ENCODE results near the gene SLC22A3.
"Not testable (repeated sequence)": the region's sequence is repeated elsewhere in the genome, so short reads cannot be mapped to it uniquely, and the experiment has no call there.

SLC22A3 gene

DNA sequence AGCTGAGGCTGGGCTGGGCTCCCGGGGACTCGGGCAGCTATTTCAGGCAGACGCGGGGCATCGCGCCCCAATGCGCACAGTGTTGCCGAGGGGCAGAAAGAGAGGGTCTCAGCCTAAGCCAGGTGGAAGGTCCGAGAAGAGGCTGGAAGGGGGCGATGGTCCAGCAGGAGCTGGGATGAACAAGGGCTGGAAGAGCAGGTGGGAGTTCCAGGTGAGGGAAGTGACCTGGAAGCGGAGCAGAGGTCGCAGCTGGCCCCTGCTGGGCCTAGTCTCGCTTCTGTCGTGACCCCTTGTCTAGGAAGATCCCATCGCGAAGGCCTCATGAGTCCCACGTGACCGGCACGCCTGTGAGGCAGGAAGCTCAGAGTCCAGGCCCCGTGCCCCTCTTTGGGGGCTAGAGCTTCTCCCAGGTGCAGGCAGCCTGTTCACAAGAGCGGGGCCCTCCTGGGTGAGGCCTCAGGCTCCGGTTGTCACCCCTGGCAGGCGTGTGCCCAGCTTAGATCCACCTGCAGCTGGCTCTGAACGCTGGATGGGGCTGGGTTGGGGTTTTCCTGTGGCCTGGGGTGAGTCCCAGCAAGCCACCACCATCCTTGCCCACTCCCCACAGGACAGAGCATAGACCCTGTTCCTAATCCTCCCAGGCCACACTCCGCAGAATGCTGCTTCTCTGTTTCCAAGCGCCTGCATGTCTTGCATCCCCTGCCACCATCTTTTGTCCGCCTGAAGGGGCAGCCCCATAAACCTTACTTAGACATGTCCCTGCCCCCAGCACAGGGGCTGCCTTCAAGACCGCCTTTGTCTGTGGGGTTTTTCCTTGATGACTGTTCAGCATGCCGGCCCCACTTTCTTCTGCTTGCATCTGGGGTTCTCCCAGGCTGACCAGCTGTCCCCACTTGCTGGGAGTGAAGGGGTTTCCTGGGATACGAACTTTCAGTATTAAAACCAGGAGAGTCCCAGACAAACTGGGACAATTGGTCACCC is 15.1 kb downstream of the SLC22A3 start:
- FAIRE-seq (no peak), DNase-seq (ENCODE audit: extremely low spot score, insufficient read length, low read depth) (no peak)

DNA sequence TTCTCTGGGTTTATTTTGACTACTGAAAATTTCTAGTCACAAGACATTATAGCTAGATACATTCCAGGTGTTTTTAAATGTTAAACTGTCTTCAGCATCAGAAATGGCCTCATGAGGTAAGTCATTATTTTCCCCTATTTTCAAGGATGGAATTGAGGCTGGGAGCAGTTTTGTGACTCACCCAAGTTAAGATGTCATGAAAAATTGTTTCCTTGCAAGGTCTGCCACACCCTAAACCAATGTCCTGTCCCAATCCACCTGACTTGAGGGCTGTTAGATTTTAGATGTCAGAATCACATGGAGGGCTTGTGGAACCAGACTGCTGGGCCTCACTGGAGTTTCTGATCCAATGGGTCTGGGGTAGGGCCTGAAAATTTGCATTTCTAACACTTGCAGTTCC is 16.9 kb downstream of the SLC22A3 start:
- DNase-seq (ENCODE audit: extremely low spot score, insufficient read length, low read depth) = no peak
- no peak for FAIRE-seq

DNA sequence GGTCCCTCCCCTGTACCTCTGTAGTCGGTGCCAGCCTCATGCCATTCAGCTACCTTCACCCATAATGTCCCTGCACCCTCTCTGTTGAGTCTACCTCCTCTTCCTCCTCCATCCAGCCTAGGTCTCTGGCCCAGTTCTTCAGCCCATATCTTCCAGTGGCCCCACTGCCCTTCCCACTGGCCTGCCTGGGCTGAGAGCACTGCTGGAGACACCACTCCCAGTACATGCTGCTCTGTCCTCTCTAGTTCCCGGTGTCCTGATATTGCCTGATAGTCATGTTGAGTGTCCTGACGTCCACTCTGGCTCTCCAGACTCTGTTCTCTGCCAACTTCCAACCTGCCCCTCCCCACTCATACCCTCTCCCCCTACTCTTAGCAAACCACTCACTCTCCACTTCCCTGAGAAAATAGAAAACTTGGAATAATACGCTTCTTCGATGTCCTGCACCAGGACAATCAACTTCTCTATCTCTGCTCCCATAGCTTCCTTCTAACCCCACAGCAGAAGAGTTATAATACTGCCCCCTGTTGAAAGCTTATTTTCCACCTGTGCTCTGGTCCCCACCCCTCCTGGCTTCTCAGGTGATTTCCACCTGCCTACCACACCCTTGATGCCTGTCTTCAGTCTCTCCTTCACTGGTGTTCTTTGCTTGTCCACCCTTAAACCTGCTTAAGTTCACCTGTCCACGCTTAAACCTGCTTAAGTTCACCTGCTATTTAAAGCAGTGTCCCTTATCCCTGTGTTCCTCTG is 19.8 kb downstream of the SLC22A3 start:
- DNase-seq (ENCODE audit: extremely low spot score, insufficient read length, low read depth) (no peak), FAIRE-seq (no peak)

DNA sequence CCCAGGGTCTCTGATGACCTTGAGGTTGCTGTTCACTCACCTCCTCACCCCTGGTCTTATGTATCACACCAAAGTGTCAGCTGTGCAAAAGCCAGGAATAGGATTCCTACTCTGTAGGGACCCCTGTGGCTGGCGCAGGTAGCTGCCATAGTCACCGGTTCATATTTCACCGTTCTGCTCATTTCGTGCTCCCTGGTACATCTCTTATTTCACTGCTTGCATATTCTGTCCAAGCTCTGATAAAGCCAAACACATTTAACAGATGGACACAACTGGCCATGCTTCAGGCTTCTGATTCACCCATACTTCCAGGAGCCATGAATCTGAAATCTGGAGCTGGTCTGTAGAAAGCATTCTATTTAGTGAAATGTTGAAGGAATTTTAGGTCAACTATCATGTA is 20.5 kb downstream of the SLC22A3 start:
- FAIRE-seq = no peak
- no peak for DNase-seq (ENCODE audit: extremely low spot score, insufficient read length, low read depth)

DNA sequence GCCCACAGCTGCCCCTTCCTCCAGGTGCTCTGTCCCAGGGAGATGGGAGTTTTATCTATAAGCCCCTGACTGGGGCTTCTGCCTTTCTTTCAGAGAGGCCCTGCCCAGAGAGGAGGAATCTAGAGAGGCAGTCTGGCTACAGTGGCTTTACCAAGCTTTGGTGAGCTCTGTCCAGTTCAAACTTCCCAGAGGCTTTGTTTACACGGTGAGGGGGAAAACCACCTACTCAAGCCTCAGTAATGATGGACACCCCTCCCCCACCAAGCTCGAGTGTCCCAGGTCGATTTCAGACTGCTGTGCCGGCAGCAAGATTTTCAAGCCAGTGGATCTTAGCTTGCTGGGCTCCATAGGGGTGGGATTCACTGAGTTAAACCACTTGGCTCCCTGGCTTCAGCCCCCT is 25.4 kb downstream of the SLC22A3 start:
- not testable (repeated sequence) for FAIRE-seq; DNase-seq (ENCODE audit: extremely low spot score, insufficient read length, low read depth)

DNA sequence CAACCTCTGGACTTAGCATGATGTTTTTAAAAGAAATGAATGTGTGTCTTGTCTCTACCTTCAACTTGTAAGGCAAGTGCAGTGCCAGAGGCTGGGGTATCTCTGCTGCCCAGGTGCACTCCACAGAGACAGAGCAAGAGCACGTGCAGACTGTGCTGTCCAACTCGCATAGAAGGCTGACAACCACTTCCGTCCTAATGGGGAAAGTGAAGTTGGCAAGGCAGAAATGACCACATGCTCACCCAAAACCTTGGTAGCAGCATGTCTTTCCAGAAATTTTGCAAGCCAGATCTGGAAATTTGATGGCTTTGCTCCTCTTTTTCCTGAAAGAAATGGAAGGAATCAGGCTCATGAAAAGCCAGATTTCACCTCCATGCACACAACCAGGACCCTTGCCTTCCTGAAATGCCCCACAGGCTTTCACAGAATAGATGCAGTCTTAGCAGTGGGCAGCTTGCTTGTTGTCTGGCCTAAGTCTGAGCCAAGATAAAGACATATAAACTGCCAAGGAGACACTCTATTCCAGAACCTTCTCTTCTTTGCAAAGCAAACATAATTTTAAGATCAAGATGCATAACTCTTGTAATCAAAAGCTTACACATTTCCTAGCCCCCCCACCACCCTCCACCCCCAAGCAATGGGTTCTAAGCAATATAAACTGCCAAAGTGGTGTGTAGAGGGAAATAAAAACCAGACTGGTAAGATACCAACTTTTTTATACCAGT is 26.8 kb downstream of the SLC22A3 start:
- FAIRE-seq = no peak
- no peak for DNase-seq (ENCODE audit: extremely low spot score, insufficient read length, low read depth)

DNA sequence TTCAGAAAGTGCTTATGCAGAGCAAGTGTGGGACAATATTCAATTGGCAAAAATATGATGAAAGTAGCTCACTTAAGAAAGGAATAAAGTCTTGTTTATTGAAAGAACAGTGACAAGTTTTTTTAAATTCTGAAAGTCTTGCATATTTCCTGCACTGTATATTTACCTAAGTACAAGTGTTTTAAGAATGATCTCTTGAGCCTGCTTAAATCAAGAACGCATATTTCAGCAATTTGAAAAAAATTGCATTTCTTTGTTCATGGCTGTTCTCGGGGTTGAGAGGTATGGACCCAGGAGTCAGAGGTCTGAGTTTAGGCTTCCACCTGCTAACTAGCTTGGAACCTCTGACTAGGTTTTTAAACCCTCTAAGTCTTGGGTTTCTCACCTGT is 27.4 kb downstream of the SLC22A3 start:
- DNase-seq (ENCODE audit: extremely low spot score, insufficient read length, low read depth) (no peak), FAIRE-seq (no peak)

DNA sequence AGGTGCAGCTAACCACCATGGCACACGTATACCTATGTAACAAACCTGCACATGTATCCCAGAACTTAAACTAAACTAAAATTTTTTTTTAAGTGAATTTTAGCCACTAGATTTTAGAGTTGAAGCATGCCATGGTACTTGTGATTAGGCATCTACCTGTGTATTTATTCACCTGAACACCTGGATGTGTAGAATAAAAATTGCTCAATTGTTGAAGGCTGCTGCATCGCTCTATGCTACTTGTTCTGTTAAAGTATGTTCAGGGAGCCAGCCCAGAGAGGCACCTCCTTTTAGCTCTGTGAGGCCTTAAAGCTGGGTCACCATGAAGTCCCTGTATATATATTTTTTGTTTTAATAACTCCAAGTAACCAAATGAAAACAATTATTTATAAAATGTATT is 28.3 kb downstream of the SLC22A3 start:
- FAIRE-seq = no peak
- no peak for DNase-seq (ENCODE audit: extremely low spot score, insufficient read length, low read depth)

DNA sequence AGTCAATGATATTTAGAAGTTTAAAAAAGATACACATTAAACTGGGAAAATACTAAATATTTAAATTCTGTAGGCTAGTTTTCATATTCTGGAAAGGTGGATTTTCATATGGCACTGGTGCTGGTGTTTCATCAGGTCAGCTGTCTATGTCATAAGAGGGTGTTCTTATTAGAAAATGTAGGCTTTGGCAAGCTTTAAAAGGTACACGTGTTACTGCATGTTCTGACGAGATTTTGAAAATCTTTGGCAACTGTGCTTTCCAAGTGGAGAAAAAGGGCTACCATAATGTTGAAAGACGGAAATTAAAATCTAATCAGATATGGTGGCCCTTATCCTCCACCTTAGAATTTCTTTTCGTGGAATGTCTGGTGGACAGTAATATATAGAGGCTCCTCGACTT is 30.0 kb downstream of the SLC22A3 start:
- DNase-seq (ENCODE audit: extremely low spot score, insufficient read length, low read depth) (no peak), FAIRE-seq (no peak)

DNA sequence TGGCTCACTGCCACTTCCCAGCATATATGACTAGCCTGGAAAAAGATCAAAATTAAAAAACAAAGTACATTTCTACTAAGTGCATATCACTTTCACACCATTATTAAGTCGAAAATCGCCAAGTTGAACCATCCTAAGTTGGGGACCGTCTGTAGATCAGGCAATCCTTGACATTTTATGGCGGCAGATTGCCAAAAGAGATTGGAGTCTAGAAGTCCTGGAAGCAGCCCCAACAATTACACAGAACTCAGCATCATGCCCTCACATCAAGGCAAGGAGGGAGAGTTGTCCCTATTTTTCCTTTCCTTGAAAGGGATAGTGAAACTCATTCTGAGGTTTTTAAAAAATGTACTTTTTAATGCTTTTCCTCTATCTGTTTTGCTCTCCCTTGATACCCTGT is 30.7 kb downstream of the SLC22A3 start:
- FAIRE-seq (no peak), DNase-seq (ENCODE audit: extremely low spot score, insufficient read length, low read depth) (no peak)

DNA sequence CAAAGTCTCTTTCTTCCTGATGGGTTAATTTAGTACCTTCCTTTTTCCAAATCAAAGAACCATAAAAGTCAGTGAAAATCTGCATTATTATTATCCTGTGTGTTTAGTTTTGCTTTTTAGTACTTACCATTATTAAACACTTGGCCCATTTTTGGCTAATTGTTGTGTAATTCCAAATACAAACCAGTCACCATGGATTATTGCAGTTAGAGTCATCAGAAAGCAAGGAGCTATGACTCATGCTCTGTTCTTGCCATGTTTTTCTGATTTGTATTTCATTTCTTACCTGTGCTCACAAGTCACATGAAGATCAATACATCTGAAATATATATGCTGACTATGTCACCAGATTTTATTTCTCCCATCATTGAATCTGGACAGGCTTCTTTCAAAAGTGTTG is 31.3 kb downstream of the SLC22A3 start:
- FAIRE-seq = no peak
- no peak for DNase-seq (ENCODE audit: extremely low spot score, insufficient read length, low read depth)

DNA sequence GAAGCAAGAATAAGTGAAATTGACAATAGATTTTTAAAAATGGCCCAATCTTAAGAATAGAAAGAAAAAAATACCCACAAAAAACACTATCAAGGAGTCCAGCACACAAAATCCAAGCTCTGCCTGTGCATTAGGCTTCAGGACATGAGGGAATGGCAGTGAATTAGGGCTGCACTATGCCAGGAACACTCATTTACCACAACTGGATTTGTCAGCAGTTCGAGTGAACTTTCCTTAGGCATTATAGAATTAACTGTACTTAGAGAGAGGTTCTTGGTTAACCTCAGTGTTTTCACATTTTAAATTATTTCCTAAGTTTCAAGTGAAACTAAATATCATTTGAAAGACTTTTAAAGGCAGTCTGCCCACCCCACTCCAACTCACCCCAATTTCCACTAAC is 34.8 kb downstream of the SLC22A3 start:
- no peak for DNase-seq (ENCODE audit: extremely low spot score, insufficient read length, low read depth)
- FAIRE-seq = no peak

DNA sequence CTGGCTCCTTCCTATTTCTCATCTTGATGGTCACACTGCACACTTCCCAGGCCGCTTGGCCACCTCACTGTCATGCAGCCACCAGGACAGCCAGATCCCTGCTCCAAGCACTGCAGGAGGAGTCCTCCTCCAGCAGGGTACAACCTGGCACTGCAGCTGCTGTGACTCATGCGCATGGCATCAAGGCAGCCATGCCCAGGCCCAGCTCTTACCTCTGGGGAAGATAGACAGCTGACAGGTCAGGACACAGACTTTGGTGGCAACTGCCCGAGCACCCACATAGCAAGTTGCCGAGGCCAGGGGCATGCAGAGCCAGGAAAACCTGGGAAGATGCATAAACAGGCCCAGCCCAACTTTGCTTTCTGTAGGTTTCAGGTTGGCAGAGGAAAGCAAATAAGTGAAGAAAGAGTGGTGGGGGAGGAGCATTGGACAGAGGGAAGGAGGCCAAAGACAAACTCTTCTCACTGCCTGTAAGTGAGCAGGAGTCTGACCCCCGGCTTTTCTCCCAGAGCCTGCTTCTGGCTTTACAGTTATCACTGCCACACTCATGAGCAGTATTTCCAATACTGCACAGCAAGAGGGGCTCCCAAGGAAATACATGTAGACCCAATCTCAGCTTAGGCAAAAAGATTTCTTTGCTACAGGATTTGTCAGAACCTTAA is 38.8 kb downstream of the SLC22A3 start:
- DNase-seq (ENCODE audit: extremely low spot score, insufficient read length, low read depth) (no peak), FAIRE-seq (no peak)

DNA sequence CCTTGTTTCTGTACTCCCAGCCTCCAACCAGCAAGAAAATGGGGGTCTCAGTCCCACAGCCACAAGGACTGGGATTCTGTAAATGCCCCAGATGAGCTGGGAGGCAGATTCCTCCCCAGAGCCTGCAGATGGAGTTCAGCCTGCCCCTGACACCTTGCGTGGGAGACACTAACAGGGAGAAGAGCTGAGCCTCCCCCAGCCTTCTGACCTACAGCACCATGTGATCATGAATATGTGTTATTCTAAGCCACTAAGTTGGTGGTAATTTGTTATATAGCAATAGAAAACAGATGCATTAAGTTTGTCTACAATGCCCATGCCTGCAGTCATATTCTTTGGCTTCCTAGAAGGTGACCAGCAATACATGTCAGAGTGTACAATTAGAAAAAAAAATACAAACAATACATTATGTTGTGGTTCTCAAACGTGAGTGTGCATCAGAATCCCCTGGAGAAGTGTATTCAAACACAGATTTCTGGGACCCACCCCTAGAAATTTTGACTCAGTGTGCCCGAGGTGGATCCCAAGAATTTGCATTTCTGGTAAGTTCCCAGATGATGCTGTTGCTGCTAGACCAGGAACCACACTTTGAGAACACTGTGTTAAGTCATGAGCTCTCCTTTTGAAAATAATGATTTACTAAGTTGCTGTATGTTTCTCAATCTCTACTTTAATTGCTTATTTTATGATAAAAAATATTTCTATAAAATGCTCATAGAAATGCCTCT is 39.9 kb downstream of the SLC22A3 start:
- FAIRE-seq (no peak), DNase-seq (ENCODE audit: extremely low spot score, insufficient read length, low read depth) (no peak)

DNA sequence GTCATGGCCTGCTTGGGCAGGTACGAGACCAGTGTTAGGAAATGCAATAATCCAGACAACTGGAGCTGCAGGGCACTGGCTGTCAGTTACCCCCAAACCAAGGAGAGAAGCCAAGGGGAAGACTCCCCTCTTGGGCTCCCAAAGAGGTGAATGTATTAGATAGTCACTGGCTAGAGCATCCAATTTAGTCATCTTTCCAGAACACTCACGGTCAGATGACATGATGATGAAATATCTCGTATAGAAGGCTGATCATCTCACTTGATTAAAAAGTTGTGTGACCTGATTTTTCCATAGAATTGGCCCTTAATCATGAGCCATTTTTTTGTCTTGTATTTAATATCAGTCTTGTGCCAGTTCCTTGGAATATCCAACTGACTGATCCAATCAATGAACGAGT is 40.7 kb downstream of the SLC22A3 start:
- FAIRE-seq (no peak), DNase-seq (ENCODE audit: extremely low spot score, insufficient read length, low read depth) (no peak)

DNA sequence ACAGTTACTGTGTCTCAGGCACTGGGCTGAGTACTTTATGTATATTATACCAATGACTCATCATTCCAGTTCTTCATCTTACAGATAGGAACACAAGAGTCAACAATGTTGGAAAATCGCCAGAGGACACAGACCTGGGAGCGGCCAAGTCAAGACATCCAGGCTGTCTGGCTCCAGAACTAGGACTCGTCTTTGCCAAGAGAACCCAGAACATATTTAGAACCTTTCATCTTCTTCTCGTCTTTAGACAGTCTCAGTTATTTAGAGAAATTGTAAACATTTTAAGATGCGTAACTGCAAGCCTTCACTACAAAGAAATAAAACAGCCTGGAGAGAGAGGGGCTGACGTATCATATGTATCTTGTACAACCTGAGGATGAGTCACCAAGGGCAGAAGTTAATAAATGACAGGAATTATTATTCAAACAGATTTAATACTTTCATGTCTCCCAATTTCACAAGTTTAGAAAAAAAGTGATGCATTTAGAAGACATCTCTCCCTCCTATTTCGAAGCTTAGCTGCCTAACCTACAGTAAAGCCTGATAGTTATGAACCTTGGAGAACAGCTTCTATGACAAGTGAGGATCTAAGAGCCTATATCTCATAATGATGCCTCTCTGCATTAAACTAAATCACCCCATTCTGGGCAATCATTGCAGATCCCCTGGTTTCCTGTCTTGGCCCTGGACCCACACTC is 43.4 kb downstream of the SLC22A3 start:
- DNase-seq (ENCODE audit: extremely low spot score, insufficient read length, low read depth) (no peak), FAIRE-seq (no peak)

DNA sequence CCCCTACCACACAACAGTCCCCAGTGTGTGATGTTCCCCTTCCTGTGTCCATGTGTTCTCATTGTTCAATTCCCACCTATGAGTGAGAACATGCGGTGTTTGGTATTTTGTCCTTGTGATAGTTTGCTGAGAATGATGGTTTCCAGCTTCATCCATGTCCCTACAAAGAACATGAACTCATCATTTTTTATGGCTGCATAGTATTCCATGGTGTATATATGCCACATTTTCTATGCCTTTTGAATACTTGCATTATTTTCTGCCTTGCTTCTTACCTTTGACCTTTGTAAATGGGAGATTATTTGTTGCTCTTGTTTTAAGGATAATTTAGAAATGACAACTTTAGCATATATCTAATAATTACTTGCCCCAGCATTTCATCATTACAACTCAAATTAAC is 45.3 kb downstream of the SLC22A3 start:
- DNase-seq (ENCODE audit: extremely low spot score, insufficient read length, low read depth); FAIRE-seq: not testable (repeated sequence)

DNA sequence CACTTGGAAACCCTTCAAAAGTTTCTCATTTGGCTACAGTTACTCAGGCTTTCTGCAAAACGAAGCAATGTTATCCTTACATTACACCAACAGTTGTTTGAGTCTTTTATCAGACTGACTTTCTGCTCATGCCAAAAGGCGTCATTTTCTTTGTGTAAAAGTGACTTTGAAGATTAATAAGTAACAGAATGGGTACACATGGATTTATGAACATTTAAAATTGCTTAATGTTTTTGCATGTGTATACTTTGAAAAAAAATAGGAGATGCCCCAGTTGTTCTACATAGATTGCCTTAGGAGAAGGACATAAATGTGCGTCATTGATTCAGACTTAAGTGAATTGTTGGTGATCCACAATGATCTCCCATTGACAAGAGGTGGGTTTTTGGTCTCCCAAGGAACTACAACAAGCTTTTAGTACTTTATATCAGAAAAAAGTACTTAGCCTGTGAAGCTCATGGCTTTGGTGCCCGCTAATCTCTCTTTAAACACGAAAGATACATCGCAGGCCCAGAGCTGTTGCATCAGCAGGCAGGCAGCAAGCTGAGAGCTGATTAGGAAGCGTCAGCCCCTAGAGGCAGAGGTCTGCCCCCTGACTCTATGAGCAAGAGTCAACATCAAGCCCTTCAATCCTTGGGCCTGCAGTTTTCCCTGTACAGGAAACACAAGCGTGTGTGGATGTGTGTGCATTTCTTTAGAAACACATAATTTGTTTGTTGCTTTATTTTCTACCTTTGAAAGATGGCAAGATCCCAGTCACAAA is 45.9 kb downstream of the SLC22A3 start:
- DNase-seq (ENCODE audit: extremely low spot score, insufficient read length, low read depth) (no peak), FAIRE-seq (no peak)

Data from GM18507 (cell line).